IMR-90 (cell line): ENCODE results near the gene ANHX. TPM values are rescaled to one million over a fixed set of nuclear protein-coding genes. Genes with fewer than 3 reads are reported as not detected.

Experiments used
- ATAC-seq: fragments of 200-7000 bp; cut with Tn5 transposase; 2 replicates; pipeline ENCODE4 v1.9.1; 2020; ENCODE audit warnings: low read depth, mild to moderate bottlenecking, moderate library complexity
- BruUV-seq: library from RNA; stranded (reverse); fragments of 400-500 nt; replicated peaks from 2 replicates; lab custom pipeline; 2021; lab: Mats Ljungman, UMichigan
- CTCF ChIA-PET: fragments of 300-600 bp; formaldehyde crosslinking; extraction: SDS; loops from one replicate; lab custom pipeline; 2021; ENCODE audit warnings: antibody characterized with exemption; lab: Yijun Ruan, JAX
- POLR2A ChIA-PET: fragments of 300-600 bp; sonication (Branson Sonifier 250); formaldehyde crosslinking; loops from one replicate; lab custom pipeline; 2022; ENCODE audit warnings: antibody characterized with exemption; ENCODE audit not compliant: unreplicated experiment; lab: Charles Lee
- DNase-seq: peaks from one replicate; pipeline ENCODE4 v3.0.0; 2013
- H2AFZ ChIP-seq: replicated peaks from 2 replicates; pipeline ENCODE3; 2013; ENCODE audit warnings: low read length, mild to moderate bottlenecking; ENCODE audit not compliant: poor library complexity
- H2AK5ac ChIP-seq: 2 replicates; pipeline ENCODE4 v1.6.1; 2013; ENCODE audit warnings: low read depth, low read length, inconsistent platforms
- H2AK9ac ChIP-seq: replicated peaks from 2 replicates; pipeline ENCODE3; 2013; ENCODE audit warnings: mild to moderate bottlenecking, low read depth, low read length, moderate library complexity; ENCODE audit not compliant: poor library complexity
- H2BK120ac ChIP-seq: 2 replicates; pipeline ENCODE4 v1.6.1; 2013; ENCODE audit warnings: low read depth, low read length, inconsistent platforms
- H2BK15ac ChIP-seq: 3 replicates; pipeline ENCODE4 v1.6.1; 2013; ENCODE audit warnings: low read depth, low read length, inconsistent platforms
- H2BK20ac ChIP-seq: 2 replicates; pipeline ENCODE4 v1.6.1; 2013; ENCODE audit warnings: low read depth, mild to moderate bottlenecking, inconsistent platforms, low read length, moderate library complexity
- H2BK5ac ChIP-seq: 2 replicates; pipeline ENCODE4 v1.6.1; 2013; ENCODE audit warnings: mild to moderate bottlenecking, low read depth, low read length, inconsistent platforms; ENCODE audit not compliant: poor library complexity, severe bottlenecking
- H3K14ac ChIP-seq: replicated peaks from 2 replicates; pipeline ENCODE4 v1.6.1; 2013; ENCODE audit warnings: low read depth, low read length, inconsistent platforms
- H3K18ac ChIP-seq: 2 replicates; pipeline ENCODE4 v1.6.1; 2013; ENCODE audit warnings: low read depth, low read length, control low read depth
- H3K23ac ChIP-seq: 2 replicates; pipeline ENCODE4 v1.6.1; 2013; ENCODE audit warnings: low read depth, low read length, inconsistent platforms
- H3K27ac ChIP-seq: 2 replicates; pipeline ENCODE4 v1.5.1; 2013; ENCODE audit warnings: mild to moderate bottlenecking, control low read depth, low read length; ENCODE audit not compliant: insufficient read depth
- H3K27me3 ChIP-seq: 2 replicates; pipeline ENCODE4 v1.6.1; 2013; ENCODE audit warnings: low read length; ENCODE audit not compliant: control insufficient read depth, insufficient read depth
- H3K36me3 ChIP-seq: 2 replicates; pipeline ENCODE4 v1.6.1; 2013; ENCODE audit warnings: low read length, mixed read lengths; ENCODE audit not compliant: control insufficient read depth, insufficient read depth
- H3K4ac ChIP-seq: 2 replicates; pipeline ENCODE4 v1.6.1; 2013; ENCODE audit warnings: low read depth, low read length, inconsistent platforms
- H3K4me1 ChIP-seq: 2 replicates; pipeline ENCODE4 v1.6.1; 2013; ENCODE audit warnings: low read length, mixed read lengths; ENCODE audit not compliant: control insufficient read depth, insufficient read depth
- H3K4me2 ChIP-seq: 2 replicates; pipeline ENCODE4 v1.6.1; 2013; ENCODE audit warnings: low read depth, mild to moderate bottlenecking, control low read depth, low read length, moderate library complexity
- H3K4me3 ChIP-seq: 2 replicates; pipeline ENCODE4 v1.5.1; 2013; ENCODE audit warnings: low read depth, mild to moderate bottlenecking, control low read depth, low read length, moderate library complexity; ENCODE audit not compliant: insufficient read depth
- H3K56ac ChIP-seq: 2 replicates; pipeline ENCODE4 v1.6.1; 2013; ENCODE audit warnings: low read length, inconsistent platforms; ENCODE audit not compliant: insufficient read depth; ENCODE audit errors: extremely low read depth
- H3K79me1 ChIP-seq, 2 experiments: 2 replicates each; pipeline ENCODE4 v1.6.1; 2013; ENCODE audit warnings: low read length in 2 of 2, inconsistent platforms in 1 of 2, low read depth in 1 of 2
- H3K9ac ChIP-seq: 2 replicates; pipeline ENCODE4 v1.6.1; 2013; ENCODE audit warnings: low read depth, low read length, control low read depth
- H3K9me1 ChIP-seq: 2 replicates; pipeline ENCODE4 v1.6.1; 2013; ENCODE audit warnings: low read length, inconsistent platforms; ENCODE audit not compliant: insufficient read depth
- H3K9me3 ChIP-seq: 2 replicates; pipeline ENCODE4 v1.6.1; 2013; ENCODE audit warnings: low read length; ENCODE audit not compliant: control insufficient read depth, insufficient read depth
- H4K20me1 ChIP-seq: 2 replicates; pipeline ENCODE4 v1.6.1; 2013; ENCODE audit warnings: low read length, inconsistent platforms; ENCODE audit not compliant: insufficient read depth
- H4K5ac ChIP-seq: 2 replicates; pipeline ENCODE4 v1.6.1; 2013; ENCODE audit warnings: mild to moderate bottlenecking, low read depth, low read length, control low read depth
- H4K8ac ChIP-seq, 2 experiments: 2 replicates each; pipeline ENCODE4 v1.6.1; 2013; ENCODE audit warnings: low read depth in 2 of 2, low read length in 2 of 2, control low read depth in 1 of 2, inconsistent platforms in 1 of 2
- H4K91ac ChIP-seq: 2 replicates; pipeline ENCODE4 v1.6.1; 2013; ENCODE audit warnings: low read depth, low read length, inconsistent platforms; ENCODE audit not compliant: insufficient read depth
- BHLHE40 ChIP-seq: fragments of 150-350 bp; IDR thresholded peaks from 2 replicates; pipeline ENCODE4 v1.6.1; 2016; ENCODE audit warnings: mild to moderate bottlenecking, low read depth, low read length
- CEBPB ChIP-seq: IDR thresholded peaks from 2 replicates; pipeline ENCODE4 v1.6.1; 2012; ENCODE audit warnings: low read depth, low read length, improper control_type of control experiment
- MAFK ChIP-seq: IDR thresholded peaks from 2 replicates; pipeline ENCODE4 v1.6.1; 2012; ENCODE audit warnings: low read depth, low read length, improper control_type of control experiment
- MAZ ChIP-seq: IDR thresholded peaks from 2 replicates; pipeline ENCODE4 v1.6.1; 2012; ENCODE audit warnings: low read depth, mild to moderate bottlenecking, low read length, improper control_type of control experiment, moderate library complexity, borderline replicate concordance
- MXI1 ChIP-seq: IDR thresholded peaks from 2 replicates; pipeline ENCODE4 v1.6.1; 2012; ENCODE audit warnings: low read depth, mild to moderate bottlenecking, low read length, moderate library complexity, borderline replicate concordance
- POLR2A ChIP-seq: IDR thresholded peaks from 2 replicates; pipeline ENCODE4 v1.6.1; 2012; ENCODE audit warnings: mild to moderate bottlenecking, low read depth, low read length
- RAD21 ChIP-seq: IDR thresholded peaks from 2 replicates; pipeline ENCODE4 v1.6.1; 2012; ENCODE audit warnings: low read length, improper control_type of control experiment
- RFX5 ChIP-seq: IDR thresholded peaks from 2 replicates; pipeline ENCODE4 v1.8.0; 2012; ENCODE audit warnings: low read depth, mild to moderate bottlenecking, low read length, moderate library complexity
- SMC3 ChIP-seq: fragments of 150-350 bp; IDR thresholded peaks from 2 replicates; pipeline ENCODE4 v1.6.1; 2016; ENCODE audit warnings: low read depth, mild to moderate bottlenecking, antibody characterized with exemption, low read length, moderate library complexity
- WGBS, 2 experiments: methylation state at CpG; one replicate each; pipeline versions ENCODE4 v1.1.5 to v1.1.7; 2013; ENCODE audit warnings: missing lambda C conversion rate in 2 of 2; ENCODE audit not compliant: insufficient read length in 1 of 2; ENCODE audit errors: extremely low coverage in 2 of 2; 5-methylcytosine and 5-hydroxymethylcytosine counted together
- dilution Hi-C: fragments of 300-500 bp; cut with HindIII; formaldehyde crosslinking; loops from one replicate; pipeline ENCODE4 v1.14.3; 2018; ENCODE audit warnings: low sequenced_read_pairs; ENCODE audit not compliant: unreplicated experiment
- in situ Hi-C: fragments of 300-500 bp; cut with MboI; formaldehyde crosslinking; loops from 3 replicates; pipeline ENCODE4 v1.14.3; 2019; ENCODE audit warnings: low sequenced_read_pairs, inconsistent platforms, mixed read lengths
- intact Hi-C: fragments of 100-400 bp; cut with micrococcal nuclease; formaldehyde crosslinking; loops from 2 replicates; pipeline ENCODE4 v1.10.0; 2022
- polyA plus RNA-seq, 3 experiments: library from polyadenylated mRNA; depleted of rRNA; stranded (reverse); fragments of >200 nt; gene quantifications; 2 replicates each; pipeline ENCODE4 v1.2.3, GENCODE V29; 2012; ENCODE audit warnings: low replicate concordance in 1 of 3
- total RNA-seq: library from RNA; depleted of rRNA; stranded (reverse); fragments of >200 nt; gene quantifications from 2 replicates; pipeline ENCODE4 v1.2.3, GENCODE V29; 2012
- TF ChIP-seq, protein P1 (sequence below): fragments of 150-350 bp; IDR thresholded peaks from 2 replicates; pipeline ENCODE4 v1.6.1; 2016; ENCODE audit warnings: low read depth, mild to moderate bottlenecking, low read length, moderate library complexity, borderline replicate concordance
- TF ChIP-seq, protein P2 (sequence below): fragments of 150-350 bp; IDR thresholded peaks from 2 replicates; pipeline ENCODE4 v1.6.1; 2017; ENCODE audit warnings: mild to moderate bottlenecking, antibody characterized with exemption, low read length, low read depth

The ANHX gene
- total and polyA plus RNA-seq, 2 of the 4 experiments (the other 2 are of a cell fraction) = not detected

DNA sequence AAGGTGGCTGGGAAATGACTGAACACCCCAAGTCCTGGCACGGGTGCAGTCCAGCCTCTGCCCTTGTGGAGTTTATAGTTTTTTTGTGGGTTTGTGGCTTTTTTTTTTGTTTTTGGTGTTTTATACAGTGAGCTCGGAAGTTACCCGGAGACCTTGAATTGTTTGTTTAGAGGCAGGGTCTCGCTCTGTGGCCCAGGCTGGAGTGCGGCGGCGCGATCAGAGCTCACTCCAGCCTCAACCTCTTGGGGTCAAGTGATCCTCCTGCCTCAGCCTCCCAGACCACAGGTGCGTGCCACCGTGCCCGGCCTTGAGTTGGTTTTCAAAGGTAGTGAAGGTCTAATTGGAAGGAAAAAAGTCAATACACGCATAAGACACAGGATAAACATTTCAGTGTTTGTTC lies 879 bp upstream of the ANHX start:
- DNase-seq (no peak), ATAC-seq (no peak)
- Histone ChIP-seq H3K4ac (no peak overlapping the region), H3K56ac (no peak overlapping the region), H2AFZ (no peak overlapping the region), H2BK15ac (no peak overlapping the region), H3K79me1 (no peaks in the 10 kb centered on the region), H3K23ac (no peak overlapping the region), H3K9me3 (peaks cover 47% of the 10 kb centered on the region), H4K20me1 (no peaks in the 10 kb centered on the region), H3K27ac (no peak overlapping the region), H3K4me1 (no peaks in the 10 kb centered on the region), H3K36me3 (no peaks in the 10 kb centered on the region), H3K27me3 (no peaks in the 10 kb centered on the region), H2BK120ac (no peak overlapping the region), H2BK5ac (no peak overlapping the region), H4K91ac (no peak overlapping the region), H4K5ac (no peak overlapping the region), H3K9ac (no peak overlapping the region), H3K4me2 (no peak overlapping the region), H2BK20ac (no peak overlapping the region), H4K8ac (no peak overlapping the region), H3K14ac (no peak overlapping the region), H2AK5ac (no peak overlapping the region), H3K18ac (no peak overlapping the region), H3K4me3 (no peak overlapping the region), H3K9me1 (no peaks in the 10 kb centered on the region), H2AK9ac (no peak overlapping the region)
- no TSS peak for BruUV-seq
- dilution Hi-C loops (no loop called here), in situ Hi-C loops (no loop called here), intact Hi-C loops (no loop called here)
- POLR2A ChIA-PET = no interaction called here
- TF ChIP-seq, protein P1, sequence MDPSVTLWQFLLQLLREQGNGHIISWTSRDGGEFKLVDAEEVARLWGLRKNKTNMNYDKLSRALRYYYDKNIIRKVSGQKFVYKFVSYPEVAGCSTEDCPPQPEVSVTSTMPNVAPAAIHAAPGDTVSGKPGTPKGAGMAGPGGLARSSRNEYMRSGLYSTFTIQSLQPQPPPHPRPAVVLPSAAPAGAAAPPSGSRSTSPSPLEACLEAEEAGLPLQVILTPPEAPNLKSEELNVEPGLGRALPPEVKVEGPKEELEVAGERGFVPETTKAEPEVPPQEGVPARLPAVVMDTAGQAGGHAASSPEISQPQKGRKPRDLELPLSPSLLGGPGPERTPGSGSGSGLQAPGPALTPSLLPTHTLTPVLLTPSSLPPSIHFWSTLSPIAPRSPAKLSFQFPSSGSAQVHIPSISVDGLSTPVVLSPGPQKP = no peak
- TF ChIP-seq MXI1 = no peak
- TF ChIP-seq SMC3 = no peak
- TF ChIP-seq POLR2A = no peak
- TF ChIP-seq MAZ = no peak
- TF ChIP-seq RFX5 = no peak
- TF ChIP-seq MAFK = no peak
- no peak for TF ChIP-seq CEBPB
- no peak for TF ChIP-seq BHLHE40
- no peak for TF ChIP-seq RAD21
- TF ChIP-seq, protein P2, sequence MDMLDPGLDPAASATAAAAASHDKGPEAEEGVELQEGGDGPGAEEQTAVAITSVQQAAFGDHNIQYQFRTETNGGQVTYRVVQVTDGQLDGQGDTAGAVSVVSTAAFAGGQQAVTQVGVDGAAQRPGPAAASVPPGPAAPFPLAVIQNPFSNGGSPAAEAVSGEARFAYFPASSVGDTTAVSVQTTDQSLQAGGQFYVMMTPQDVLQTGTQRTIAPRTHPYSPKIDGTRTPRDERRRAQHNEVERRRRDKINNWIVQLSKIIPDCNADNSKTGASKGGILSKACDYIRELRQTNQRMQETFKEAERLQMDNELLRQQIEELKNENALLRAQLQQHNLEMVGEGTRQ = no peak
- CTCF ChIA-PET = no interaction called here
- 60% methylated on average over 2 of the region's 12 CpGs; no CpG with 5 or more reads in 1 of the 2 experiments for WGBS, 2 experiments
